OCI-LY1 (cell line): ENCODE data around the gene DOCK2.

ENCODE experiments used
- CTCF ChIP-seq: fragments of 200-600 bp; sonication (generic), shearing (Covaris generic); IDR thresholded peaks from 2 replicates; pipeline ENCODE4 v1.5.1; 2017; ENCODE audit warnings: mild to moderate bottlenecking, antibody characterized with exemption, low read length, moderate library complexity, mixed read lengths
- EZH2 ChIP-seq: fragments of 200-600 bp; sonication (generic), shearing (Covaris generic); IDR thresholded peaks from 2 replicates; pipeline ENCODE4 v1.8.0; 2017; ENCODE audit warnings: borderline replicate concordance, mixed run types, mild to moderate bottlenecking, antibody characterized with exemption, low read length, moderate library complexity, mixed read lengths

GRCh38 chr5:169910393-169910792 is 273.3 kb downstream of the DOCK2 start:
- TF ChIP-seq CTCF (no peak), EZH2 (no peak)
